ENCODE measurements around the gene ADGRD1.

Gene ADGRD1

DNA sequence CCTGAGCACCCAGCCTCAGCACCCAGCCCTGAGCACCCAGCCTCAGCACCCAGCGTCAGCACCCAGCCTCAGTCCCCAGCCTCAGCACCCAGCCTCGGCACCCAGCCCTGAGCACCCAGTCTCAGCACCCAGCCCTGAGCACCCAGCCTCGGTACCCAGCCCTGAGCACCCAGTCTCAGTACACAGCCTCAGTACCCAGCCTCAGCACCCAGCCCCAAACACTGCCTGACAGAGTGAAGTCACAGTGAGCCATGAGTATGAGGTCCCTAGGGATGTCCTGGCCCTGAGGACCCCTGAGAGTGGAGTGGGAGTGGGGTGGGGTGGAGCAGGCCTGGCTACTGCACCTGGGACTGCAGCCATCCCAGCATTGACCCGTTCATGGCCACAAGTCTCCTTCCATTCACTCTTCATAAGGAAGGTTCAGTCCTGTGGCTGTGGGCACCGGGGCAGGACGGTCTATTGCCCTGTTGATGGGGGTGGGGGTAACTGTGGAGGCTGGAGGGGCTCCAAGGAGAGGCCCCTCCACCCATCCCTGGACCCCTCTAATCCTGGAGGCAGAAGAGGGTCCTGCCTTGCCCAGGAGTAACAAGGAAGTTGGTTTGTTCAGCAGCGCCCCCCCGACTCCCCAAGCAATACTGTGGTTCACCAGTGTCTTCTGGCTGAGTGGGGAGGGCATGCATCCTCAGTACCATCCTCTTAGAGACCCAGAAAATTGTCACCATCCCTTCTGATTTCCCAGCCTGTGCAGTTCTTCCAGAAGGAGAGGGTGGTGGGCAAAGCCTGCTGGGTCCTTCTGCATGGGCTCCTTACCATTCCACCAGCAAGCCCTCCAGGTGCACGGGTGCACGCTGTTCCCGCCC, 140.5 kb downstream of the ADGRD1 start:
- TF ChIP-seq, protein P1, sequence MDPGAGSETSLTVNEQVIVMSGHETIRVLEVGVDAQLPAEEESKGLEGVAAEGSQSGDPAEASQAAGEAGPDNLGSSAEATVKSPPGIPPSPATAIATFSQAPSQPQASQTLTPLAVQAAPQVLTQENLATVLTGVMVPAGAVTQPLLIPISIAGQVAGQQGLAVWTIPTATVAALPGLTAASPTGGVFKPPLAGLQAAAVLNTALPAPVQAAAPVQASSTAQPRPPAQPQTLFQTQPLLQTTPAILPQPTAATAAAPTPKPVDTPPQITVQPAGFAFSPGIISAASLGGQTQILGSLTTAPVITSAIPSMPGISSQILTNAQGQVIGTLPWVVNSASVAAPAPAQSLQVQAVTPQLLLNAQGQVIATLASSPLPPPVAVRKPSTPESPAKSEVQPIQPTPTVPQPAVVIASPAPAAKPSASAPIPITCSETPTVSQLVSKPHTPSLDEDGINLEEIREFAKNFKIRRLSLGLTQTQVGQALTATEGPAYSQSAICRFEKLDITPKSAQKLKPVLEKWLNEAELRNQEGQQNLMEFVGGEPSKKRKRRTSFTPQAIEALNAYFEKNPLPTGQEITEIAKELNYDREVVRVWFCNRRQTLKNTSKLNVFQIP (CRISPR knock-in tag; IDR thresholded peaks at IDR 0.05; ENCODE audit: borderline replicate concordance, low read depth): no peak
- TF ChIP-seq ZNF565 (CRISPR knock-in tag; conservative IDR thresholded peaks at IDR 0.05; ENCODE audit: low read depth) (no peak), BACH2 (CRISPR knock-in tag; IDR thresholded peaks at IDR 0.05; ENCODE audit: borderline replicate concordance) (no peak), TCF4 (CRISPR knock-in tag; IDR thresholded peaks at IDR 0.05; ENCODE audit: borderline replicate concordance) (no peak), GLIS3 (CRISPR knock-in tag; IDR thresholded peaks at IDR 0.05) (no peak), CSDC2 (CRISPR knock-in tag; IDR thresholded peaks at IDR 0.05) (no peak), OSR1 (CRISPR knock-in tag; IDR thresholded peaks at IDR 0.05) (no peak)
- TF ChIP-seq, protein P2, sequence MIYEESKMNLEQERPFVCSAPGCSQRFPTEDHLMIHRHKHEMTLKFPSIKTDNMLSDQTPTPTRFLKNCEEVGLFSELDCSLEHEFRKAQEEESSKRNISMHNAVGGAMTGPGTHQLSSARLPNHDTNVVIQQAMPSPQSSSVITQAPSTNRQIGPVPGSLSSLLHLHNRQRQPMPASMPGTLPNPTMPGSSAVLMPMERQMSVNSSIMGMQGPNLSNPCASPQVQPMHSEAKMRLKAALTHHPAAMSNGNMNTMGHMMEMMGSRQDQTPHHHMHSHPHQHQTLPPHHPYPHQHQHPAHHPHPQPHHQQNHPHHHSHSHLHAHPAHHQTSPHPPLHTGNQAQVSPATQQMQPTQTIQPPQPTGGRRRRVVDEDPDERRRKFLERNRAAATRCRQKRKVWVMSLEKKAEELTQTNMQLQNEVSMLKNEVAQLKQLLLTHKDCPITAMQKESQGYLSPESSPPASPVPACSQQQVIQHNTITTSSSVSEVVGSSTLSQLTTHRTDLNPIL (CRISPR knock-in tag; IDR thresholded peaks at IDR 0.05; ENCODE audit: low read depth): no peak
- TF ChIP-seq, protein P3, sequence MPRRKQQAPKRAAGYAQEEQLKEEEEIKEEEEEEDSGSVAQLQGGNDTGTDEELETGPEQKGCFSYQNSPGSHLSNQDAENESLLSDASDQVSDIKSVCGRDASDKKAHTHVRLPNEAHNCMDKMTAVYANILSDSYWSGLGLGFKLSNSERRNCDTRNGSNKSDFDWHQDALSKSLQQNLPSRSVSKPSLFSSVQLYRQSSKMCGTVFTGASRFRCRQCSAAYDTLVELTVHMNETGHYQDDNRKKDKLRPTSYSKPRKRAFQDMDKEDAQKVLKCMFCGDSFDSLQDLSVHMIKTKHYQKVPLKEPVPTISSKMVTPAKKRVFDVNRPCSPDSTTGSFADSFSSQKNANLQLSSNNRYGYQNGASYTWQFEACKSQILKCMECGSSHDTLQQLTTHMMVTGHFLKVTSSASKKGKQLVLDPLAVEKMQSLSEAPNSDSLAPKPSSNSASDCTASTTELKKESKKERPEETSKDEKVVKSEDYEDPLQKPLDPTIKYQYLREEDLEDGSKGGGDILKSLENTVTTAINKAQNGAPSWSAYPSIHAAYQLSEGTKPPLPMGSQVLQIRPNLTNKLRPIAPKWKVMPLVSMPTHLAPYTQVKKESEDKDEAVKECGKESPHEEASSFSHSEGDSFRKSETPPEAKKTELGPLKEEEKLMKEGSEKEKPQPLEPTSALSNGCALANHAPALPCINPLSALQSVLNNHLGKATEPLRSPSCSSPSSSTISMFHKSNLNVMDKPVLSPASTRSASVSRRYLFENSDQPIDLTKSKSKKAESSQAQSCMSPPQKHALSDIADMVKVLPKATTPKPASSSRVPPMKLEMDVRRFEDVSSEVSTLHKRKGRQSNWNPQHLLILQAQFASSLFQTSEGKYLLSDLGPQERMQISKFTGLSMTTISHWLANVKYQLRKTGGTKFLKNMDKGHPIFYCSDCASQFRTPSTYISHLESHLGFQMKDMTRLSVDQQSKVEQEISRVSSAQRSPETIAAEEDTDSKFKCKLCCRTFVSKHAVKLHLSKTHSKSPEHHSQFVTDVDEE (CRISPR knock-in tag; IDR thresholded peaks at IDR 0.05): no peak
- TF ChIP-seq, protein P4, sequence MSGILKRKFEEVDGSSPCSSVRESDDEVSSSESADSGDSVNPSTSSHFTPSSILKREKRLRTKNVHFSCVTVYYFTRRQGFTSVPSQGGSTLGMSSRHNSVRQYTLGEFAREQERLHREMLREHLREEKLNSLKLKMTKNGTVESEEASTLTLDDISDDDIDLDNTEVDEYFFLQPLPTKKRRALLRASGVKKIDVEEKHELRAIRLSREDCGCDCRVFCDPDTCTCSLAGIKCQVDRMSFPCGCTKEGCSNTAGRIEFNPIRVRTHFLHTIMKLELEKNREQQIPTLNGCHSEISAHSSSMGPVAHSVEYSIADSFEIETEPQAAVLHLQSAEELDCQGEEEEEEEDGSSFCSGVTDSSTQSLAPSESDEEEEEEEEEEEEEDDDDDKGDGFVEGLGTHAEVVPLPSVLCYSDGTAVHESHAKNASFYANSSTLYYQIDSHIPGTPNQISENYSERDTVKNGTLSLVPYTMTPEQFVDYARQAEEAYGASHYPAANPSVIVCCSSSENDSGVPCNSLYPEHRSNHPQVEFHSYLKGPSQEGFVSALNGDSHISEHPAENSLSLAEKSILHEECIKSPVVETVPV (CRISPR knock-in tag; IDR thresholded peaks at IDR 0.05): no peak
- ATAC-seq: no peak

DNA sequence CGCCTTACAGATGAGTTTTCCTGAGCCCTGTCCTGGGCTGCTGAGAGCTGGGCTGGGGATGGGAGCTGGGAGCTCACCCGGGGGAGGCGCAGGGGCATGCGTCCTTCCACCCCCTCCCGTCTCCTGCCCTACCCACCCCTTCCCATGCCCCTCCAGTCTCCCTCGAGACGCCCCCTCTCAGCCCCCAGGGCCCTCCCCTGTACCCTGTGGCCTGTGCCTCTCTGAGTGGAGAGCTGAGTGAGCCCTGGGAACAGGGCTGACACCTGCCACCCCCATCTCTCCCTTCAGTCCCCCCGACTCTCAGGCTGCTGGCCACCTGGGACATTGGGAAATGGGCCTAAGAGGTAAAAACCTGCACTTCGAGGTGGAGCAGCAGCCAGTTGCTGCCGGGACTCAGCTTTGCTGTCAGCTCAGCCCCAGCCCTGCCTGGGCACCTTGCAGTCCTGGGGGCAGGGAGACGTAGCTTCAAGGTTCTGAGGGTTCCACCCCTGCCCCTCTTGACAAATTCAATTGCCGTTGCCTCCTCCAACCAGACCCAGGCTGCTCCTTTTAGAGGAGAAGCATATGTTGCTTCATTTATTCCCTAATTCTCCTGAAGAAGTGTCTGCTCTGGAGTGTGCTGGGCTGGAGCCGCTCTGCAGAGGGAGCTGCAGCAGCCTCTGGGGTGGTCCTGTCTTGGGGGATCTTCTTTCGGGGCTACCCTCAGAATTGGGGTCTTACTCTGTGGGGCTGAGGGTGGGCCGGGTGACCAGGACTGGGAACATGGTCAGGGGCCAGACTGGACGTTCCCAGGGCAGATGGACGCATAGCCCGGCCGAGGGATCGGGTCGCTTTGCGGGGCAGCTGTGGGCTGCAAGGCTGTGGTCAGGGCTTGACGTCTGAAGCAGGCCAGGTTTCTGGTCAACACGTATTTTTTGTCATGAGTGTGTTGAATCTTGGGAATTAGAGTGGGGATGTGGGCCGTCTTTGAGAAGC, 141.4 kb downstream of the ADGRD1 start:
- no peak for TF ChIP-seq ZNF8 (CRISPR knock-in tag; IDR thresholded peaks at IDR 0.05)
- no peak for TF ChIP-seq BACH2 (CRISPR knock-in tag; IDR thresholded peaks at IDR 0.05; ENCODE audit: borderline replicate concordance)
- TF ChIP-seq OSR1 (CRISPR knock-in tag; IDR thresholded peaks at IDR 0.05): no peak
- no peak for ATAC-seq

DNA sequence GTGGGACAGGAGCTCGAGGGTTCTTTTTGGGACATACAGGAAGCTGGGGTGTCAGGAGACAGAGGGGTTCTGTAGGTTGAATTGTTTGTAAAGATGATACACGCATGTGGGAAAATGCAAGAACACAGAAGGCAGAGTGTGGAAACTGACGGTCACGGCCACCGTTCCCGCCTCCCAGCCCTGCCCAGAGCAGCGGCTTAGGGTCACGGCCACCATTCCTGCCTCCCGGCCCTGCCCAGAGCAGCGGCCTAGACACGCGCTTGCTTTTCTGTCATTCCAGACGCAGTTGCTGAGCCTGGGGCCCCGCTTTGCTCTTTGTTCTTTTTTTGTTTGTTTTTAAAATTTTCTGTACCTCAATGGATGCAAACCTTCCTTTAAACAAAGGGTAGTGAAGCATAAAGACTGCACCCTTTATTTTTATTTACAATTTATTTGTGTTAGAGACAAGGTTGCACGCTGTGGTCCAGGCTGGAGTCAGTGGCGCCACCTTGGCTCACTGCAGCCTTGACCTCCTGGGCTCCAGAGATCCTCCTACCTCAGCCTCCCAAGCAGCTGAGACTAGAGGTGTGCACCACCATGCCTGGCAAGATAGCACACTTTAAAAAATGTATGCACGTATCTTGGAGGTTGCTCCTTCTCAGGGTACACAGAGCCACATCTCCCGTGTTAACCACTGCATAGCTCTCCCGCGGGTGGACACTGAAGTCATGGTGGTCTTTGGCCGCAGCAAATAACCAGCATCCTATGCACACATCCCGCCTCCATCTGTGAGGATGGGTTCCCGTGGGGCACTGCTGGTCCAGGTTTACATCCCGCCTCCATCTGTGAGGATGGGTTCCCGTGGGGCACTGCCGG, 142.3 kb downstream of the ADGRD1 start:
- no peak for ATAC-seq
- TF ChIP-seq, protein P3 (CRISPR knock-in tag; IDR thresholded peaks at IDR 0.05): no peak
- TF ChIP-seq, protein P2 (CRISPR knock-in tag; IDR thresholded peaks at IDR 0.05; ENCODE audit: low read depth): no peak
- TF ChIP-seq, protein P1 (CRISPR knock-in tag; IDR thresholded peaks at IDR 0.05; ENCODE audit: borderline replicate concordance, low read depth): no peak
- TF ChIP-seq ZNF70 (CRISPR knock-in tag; IDR thresholded peaks at IDR 0.05) (no peak), OSR1 (CRISPR knock-in tag; IDR thresholded peaks at IDR 0.05) (no peak)
